Measurements from ENCODE around the gene LGI2. TPM values are rescaled to one million over a fixed set of nuclear protein-coding genes. Genes with fewer than 3 reads are reported as not detected.

LGI2 gene
- polyA plus RNA-seq, 1 of the 3 experiments (the other 2 are of a cell fraction): not detected

- H3K27me3 ChIP-seq (ENCODE audit: insufficient read depth): peaks cover 58% of the 10 kb centered on the region; the same call in 1 of the 2 replicates
- H3K27ac ChIP-seq (ENCODE audit: low read depth in 2 of 2, low read length in 1 of 2): no peak overlapping the region
- no peak overlapping the region for H2AFZ ChIP-seq (ENCODE audit: low read depth)
- no peaks in the 10 kb centered on the region for H3K4me1 ChIP-seq (ENCODE audit: control insufficient read depth in 1 of 2, insufficient read depth in 2 of 2, low read depth in 1 of 2, low read length in 1 of 2)
- no peak overlapping the region for H3K9ac ChIP-seq
- H4K20me1 ChIP-seq (ENCODE audit: insufficient read depth): no peaks in the 10 kb centered on the region
- no peaks in the 10 kb centered on the region for H3K36me3 ChIP-seq (replicated peaks in 1 of 2; ENCODE audit: control insufficient read depth in 1 of 2, insufficient read depth in 2 of 2, low read length in 1 of 2)
- no peaks in the 10 kb centered on the region for H3K79me2 ChIP-seq (ENCODE audit: insufficient read depth)
- H3K4me3 ChIP-seq (ENCODE audit: low read depth in 2 of 2, low read length in 1 of 2): no peak overlapping the region
- DNase-seq: no peak
- H3F3A ChIP-seq (replicated peaks; ENCODE audit: insufficient read depth): no peaks in the 10 kb centered on the region
- CTCF ChIA-PET: interaction anchor here (1.0 to 1.6 kb wide), 2 partner anchors 11 to 12 kb away, joined by 3 read pairs; no protein-coding TSS in a partner anchor
- H3K9me2 ChIP-seq: no peaks in the 10 kb centered on the region
- 56% methylated on average over 8 of the region's 8 CpGs for WGBS (ENCODE audit: low lambda C conversion rate)
- no peaks in the 10 kb centered on the region for H3K9me3 ChIP-seq
- TF ChIP-seq REST (IDR thresholded peaks at IDR 0.05; ENCODE audit: low read depth, low read length): no peak
- no peak for TF ChIP-seq TEAD4 (IDR thresholded peaks at IDR 0.05; ENCODE audit: borderline replicate concordance, insufficient read depth)
- TF ChIP-seq JUND (IDR thresholded peaks at IDR 0.05): no peak
- TF ChIP-seq RAD21 (IDR thresholded peaks at IDR 0.05; ENCODE audit: low read length): no peak
- TF ChIP-seq GABPA (IDR thresholded peaks at IDR 0.05; ENCODE audit: low read depth): no peak
- no peak for TF ChIP-seq CTCF (IDR thresholded peaks at IDR 0.05)
- no peak for TF ChIP-seq RFX5 (IDR thresholded peaks at IDR 0.05; ENCODE audit: low read length)
- TF ChIP-seq POLR2AphosphoS5 (IDR thresholded peaks at IDR 0.05; ENCODE audit: low read depth, low read length): no peak
- no peak for TF ChIP-seq TCF12 (IDR thresholded peaks at IDR 0.05)
- no peak for TF ChIP-seq MXI1 (IDR thresholded peaks at IDR 0.05; ENCODE audit: low read depth, low read length)
- TF ChIP-seq SIN3A (IDR thresholded peaks at IDR 0.05; ENCODE audit: borderline replicate concordance, low read depth, low read length): no peak
- no peak for TF ChIP-seq FOXJ3 (CRISPR knock-in tag; IDR thresholded peaks at IDR 0.05)
- no peak for TF ChIP-seq TAF1 (IDR thresholded peaks at IDR 0.05; ENCODE audit: borderline replicate concordance, low read depth, low read length)
- no peak for TF ChIP-seq PBX3 (IDR thresholded peaks at IDR 0.05)
- TF ChIP-seq USF2 (IDR thresholded peaks at IDR 0.05; ENCODE audit: borderline replicate concordance, low read depth, low read length): no peak
- TF ChIP-seq NRF1 (IDR thresholded peaks at IDR 0.05; ENCODE audit: low read depth, low read length): no peak
- TF ChIP-seq SMC3 (IDR thresholded peaks at IDR 0.05; ENCODE audit: low read depth, low read length): no peak
- no peak for TF ChIP-seq FOSL2 (IDR thresholded peaks at IDR 0.05; ENCODE audit: borderline replicate concordance, low read depth)
- TF ChIP-seq YY1 (IDR thresholded peaks at IDR 0.05; ENCODE audit: low read depth): no peak
- no peak for TF ChIP-seq USF1 (IDR thresholded peaks at IDR 0.05; ENCODE audit: borderline replicate concordance, low read depth)
- no peak overlapping the region for H3K4me2 ChIP-seq
- POLR2A ChIA-PET: no interaction called here
Measured at GRCh38 chr4:25012655-25013054, 18.1 kb downstream of the LGI2 start.

All from SK-N-SH (cell line).